HepG2 (cell line): Measurements from ENCODE around the gene CCL16. TPM values are rescaled to one million over a fixed set of nuclear protein-coding genes. Genes with fewer than 3 reads are reported as not detected.

Source experiments
- DPF2 ChIP-seq: sonication (generic); formaldehyde crosslinking; IDR thresholded peaks from 2 replicates; pipeline ENCODE4 v1.4.0; 2020; ENCODE audit warnings: mild to moderate bottlenecking, low read depth, missing genetic modification reagents, borderline replicate concordance
- ELF3 ChIP-seq: IDR thresholded peaks from 2 replicates; pipeline ENCODE4 v1.6.1; 2016; ENCODE audit warnings: missing genetic modification reagents, missing compliant biosample characterization
- GABPB1 ChIP-seq: IDR thresholded peaks from 2 replicates; pipeline ENCODE4 v1.6.1; 2016; ENCODE audit warnings: mild to moderate bottlenecking, missing genetic modification reagents, moderate library complexity, missing compliant biosample characterization
- GPN1 ChIP-seq: sonication (generic); formaldehyde crosslinking; IDR thresholded peaks from 2 replicates; pipeline ENCODE4 v1.5.1; 2020; ENCODE audit warnings: missing genetic modification reagents, borderline replicate concordance
- HMGXB3 ChIP-seq: sonication (generic); formaldehyde crosslinking; IDR thresholded peaks from 2 replicates; pipeline ENCODE4 v1.4.0; 2020; ENCODE audit warnings: missing genetic modification reagents, borderline replicate concordance
- KDM5A ChIP-seq: fragments of 200-600 bp; sonication (generic); IDR thresholded peaks from 2 replicates; pipeline ENCODE4 v1.7.0; 2018; ENCODE audit warnings: antibody characterized with exemption, mild to moderate bottlenecking, low read length, borderline replicate concordance
- MBNL3 ChIP-seq: fragments of 250-450 bp; sonication (Bioruptor Pico); conservative IDR thresholded peaks from 2 replicates; pipeline ENCODE4 v1.8.0; 2022; ENCODE audit warnings: mild to moderate bottlenecking, inconsistent platforms
- PHF20 ChIP-seq: sonication (generic); formaldehyde crosslinking; IDR thresholded peaks from 2 replicates; pipeline ENCODE4 v1.5.0; 2020; ENCODE audit warnings: mild to moderate bottlenecking, missing genetic modification reagents
- PRPF4 ChIP-seq: fragments of 200-400 bp; formaldehyde crosslinking; IDR thresholded peaks from 2 replicates; pipeline ENCODE4 v1.6.1; 2016; ENCODE audit warnings: low read length, low read depth; ENCODE audit not compliant: poor library complexity, severe bottlenecking
- RBM39 ChIP-seq: fragments of 200-400 bp; formaldehyde crosslinking; IDR thresholded peaks from one replicate; pipeline ENCODE4 v1.6.1; 2018; ENCODE audit warnings: antibody characterized with exemption, mild to moderate bottlenecking, low read depth, low read length; ENCODE audit not compliant: poor library complexity, severe bottlenecking
- REST ChIP-seq, 2 experiments: IDR thresholded peaks; 2 replicates each; pipeline ENCODE4 v1.6.1; 2011 to 2012; ENCODE audit warnings: low read length in 2 of 2, borderline replicate concordance in 1 of 2, low read depth in 1 of 2, mild to moderate bottlenecking in 1 of 2, moderate library complexity in 1 of 2
- TBX3 ChIP-seq: fragments of 450-650 bp; IDR thresholded peaks from 2 replicates; pipeline ENCODE4 v1.6.1; 2017; ENCODE audit warnings: antibody characterized with exemption, mild to moderate bottlenecking, inconsistent platforms, borderline replicate concordance
- ZBTB3 ChIP-seq: sonication (generic); formaldehyde crosslinking; IDR thresholded peaks from 2 replicates; pipeline ENCODE4 v1.4.0; 2020; ENCODE audit warnings: low read depth, mild to moderate bottlenecking, moderate library complexity, missing genetic modification reagents, borderline replicate concordance
- ZKSCAN1 ChIP-seq: fragments of 150-350 bp; IDR thresholded peaks from 2 replicates; pipeline ENCODE4 v1.6.1; 2014; ENCODE audit warnings: low read length
- ZNF24 ChIP-seq: fragments of 450-650 bp; IDR thresholded peaks from 2 replicates; pipeline ENCODE4 v1.6.1; 2017; ENCODE audit warnings: antibody characterized with exemption, mild to moderate bottlenecking
- ZNF496 ChIP-seq: sonication (generic); formaldehyde crosslinking; IDR thresholded peaks from 2 replicates; pipeline ENCODE4 v1.8.1; 2023; ENCODE audit warnings: mild to moderate bottlenecking, moderate library complexity, missing genetic modification reagents; ENCODE audit not compliant: insufficient replicate concordance
- ZNF549 ChIP-seq: sonication (generic); formaldehyde crosslinking; IDR thresholded peaks from 2 replicates; pipeline ENCODE4 v1.5.0; 2020; ENCODE audit warnings: missing genetic modification reagents
- ZNF724P ChIP-seq: sonication (generic); formaldehyde crosslinking; IDR thresholded peaks from 2 replicates; pipeline ENCODE4 v1.8.0; 2022; ENCODE audit warnings: missing genetic modification reagents, borderline replicate concordance
- ZNF841 ChIP-seq: sonication (generic); formaldehyde crosslinking; IDR thresholded peaks from 2 replicates; pipeline ENCODE4 v1.8.1; 2023; ENCODE audit warnings: missing genetic modification reagents, borderline replicate concordance
- polyA plus RNA-seq, 8 experiments: library from polyadenylated mRNA; depleted of rRNA in 3 of 8; stranded (reverse) in 7 of 8; unstranded in 1 of 8; fragments of >200 nt; fragmentation: Illumina TruSeq in 4 of 8; extraction: Trizol in 4 of 8; gene quantifications; 2 replicates each; pipeline versions ENCODE4 v1.2.1 to v1.2.3, GENCODE V29; 2011 to 2016; ENCODE audit warnings: low read depth in 4 of 8, missing spikeins in 1 of 8, mixed read lengths in 1 of 8; ENCODE audit not compliant: insufficient read depth in 1 of 8
- total RNA-seq, 5 experiments: library from RNA; depleted of rRNA; stranded (reverse); fragments of >200 nt; fragmentation: Illumina TruSeq; extraction: Trizol; gene quantifications; 2 replicates each; pipeline ENCODE4 v1.2.3, GENCODE V29; 2016; ENCODE audit warnings: low read depth in 1 of 5
- TF ChIP-seq, protein P1 (sequence below): sonication (generic); formaldehyde crosslinking; IDR thresholded peaks from 2 replicates; pipeline ENCODE4 v1.8.0; 2022; ENCODE audit warnings: mild to moderate bottlenecking, missing genetic modification reagents, borderline replicate concordance

The CCL16 gene
- total and polyA plus RNA-seq, 2 of the 13 experiments (the other 11 are each of a cell fraction or from before 2014, with no cell fraction given): 2.0 to 14.7 TPM

GRCh38 chr17:36001110-36001771 is 19.9 kb upstream of the CCL16 start, which contains the start of gene CCL15 (continued):
- TF ChIP-seq REST (IDR thresholded peaks at IDR 0.05; ENCODE audit: borderline replicate concordance in 1 of 2, low read depth in 1 of 2, low read length in 2 of 2) (0 out of 4 replicates have a peak, but pooled peaks of 1 of the 2 experiments have one; percentile 27), ZBTB3 (no peak), ZNF24 (no peak), TBX3 (no peak), GPN1 (no peak), GABPB1 (CRISPR knock-in tag) (no peak), MBNL3 (CRISPR knock-in tag) (no peak), PRPF4 (no peak), ZKSCAN1 (no peak), ELF3 (CRISPR knock-in tag) (peak; percentile 12; the same call in 1 of the 2 replicates), RBM39 (no peak), DPF2 (0 out of 2 replicates have a peak, but pooled peaks have one; percentile 8), ZNF496 (no peak), PHF20 (CRISPR knock-in tag) (no peak), KDM5A (no peak), ZNF724P (CRISPR knock-in tag) (no peak), ZNF549 (CRISPR knock-in tag) (no peak), HMGXB3 (CRISPR knock-in tag) (no peak), ZNF841 (CRISPR knock-in tag) (no peak)
- TF ChIP-seq, protein P1, sequence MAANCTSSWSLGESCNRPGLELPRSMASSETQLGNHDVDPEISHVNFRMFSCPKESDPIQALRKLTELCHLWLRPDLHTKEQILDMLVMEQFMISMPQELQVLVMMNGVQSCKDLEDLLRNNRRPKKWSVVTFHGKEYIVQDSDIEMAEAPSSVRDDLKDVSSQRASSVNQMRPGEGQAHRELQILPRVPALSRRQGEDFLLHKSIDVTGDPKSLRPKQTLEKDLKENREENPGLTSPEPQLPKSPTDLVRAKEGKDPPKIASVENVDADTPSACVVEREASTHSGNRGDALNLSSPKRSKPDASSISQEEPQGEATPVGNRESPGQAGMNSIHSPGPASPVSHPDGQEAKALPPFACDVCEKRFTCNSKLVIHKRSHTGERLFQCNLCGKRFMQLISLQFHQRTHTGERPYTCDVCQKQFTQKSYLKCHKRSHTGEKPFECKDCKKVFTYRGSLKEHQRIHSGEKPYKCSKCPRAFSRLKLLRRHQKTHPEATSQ: no peak
